ES-I3 (cell line): Measurements from ENCODE around the gene DAB2IP.

Source experiments
- H3K36me3 ChIP-seq: 2 replicates; pipeline ENCODE4 v1.6.1; 2013; ENCODE audit warnings: mild to moderate bottlenecking, low read length, control low read depth, moderate library complexity; ENCODE audit not compliant: insufficient read depth
- H3K4me1 ChIP-seq: 2 replicates; pipeline ENCODE4 v1.6.1; 2013; ENCODE audit warnings: mild to moderate bottlenecking, control low read depth, low read length; ENCODE audit not compliant: insufficient read depth
- H3K9ac ChIP-seq: 2 replicates; pipeline ENCODE4 v1.6.1; 2013; ENCODE audit warnings: low read depth, mild to moderate bottlenecking, low read length, moderate library complexity
- H3K9me3 ChIP-seq: 2 replicates; pipeline ENCODE4 v1.6.1; 2013; ENCODE audit warnings: mild to moderate bottlenecking, low read length, moderate library complexity; ENCODE audit not compliant: control insufficient read depth, insufficient read depth

Gene DAB2IP

GRCh38 chr9:121825031-121825691, 173.7 kb downstream of the DAB2IP start:
- Histone ChIP-seq H3K36me3 (no peaks in the 10 kb centered on the region), H3K9me3 (no peaks in the 10 kb centered on the region), H3K4me1 (peaks cover 22% of the 10 kb centered on the region), H3K9ac (no peak overlapping the region)

DNA sequence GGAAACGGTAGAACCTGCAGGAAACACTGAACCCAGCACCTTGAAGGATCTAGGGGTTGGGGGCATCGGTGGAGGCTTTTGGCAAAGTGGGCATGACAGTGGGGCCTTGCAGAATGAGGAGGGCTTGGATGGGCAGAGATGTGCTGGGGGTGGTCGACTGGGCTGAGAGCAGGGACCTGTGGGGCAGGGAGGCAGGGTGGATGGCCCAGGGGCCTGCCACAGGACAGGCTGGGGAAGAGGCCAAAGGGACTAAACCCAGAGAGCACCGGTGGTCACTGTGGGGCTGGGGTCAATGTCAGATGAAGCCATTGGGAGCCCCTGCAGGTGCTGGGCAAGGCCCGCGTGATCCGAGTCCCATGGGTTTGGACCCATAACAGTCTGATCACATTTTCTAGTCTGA, 175.3 kb downstream of the DAB2IP start:
- H3K4me1 ChIP-seq = peaks cover 17% of the 10 kb centered on the region
- H3K9ac ChIP-seq = no peak overlapping the region
- H3K9me3 ChIP-seq = no peaks in the 10 kb centered on the region

DNA sequence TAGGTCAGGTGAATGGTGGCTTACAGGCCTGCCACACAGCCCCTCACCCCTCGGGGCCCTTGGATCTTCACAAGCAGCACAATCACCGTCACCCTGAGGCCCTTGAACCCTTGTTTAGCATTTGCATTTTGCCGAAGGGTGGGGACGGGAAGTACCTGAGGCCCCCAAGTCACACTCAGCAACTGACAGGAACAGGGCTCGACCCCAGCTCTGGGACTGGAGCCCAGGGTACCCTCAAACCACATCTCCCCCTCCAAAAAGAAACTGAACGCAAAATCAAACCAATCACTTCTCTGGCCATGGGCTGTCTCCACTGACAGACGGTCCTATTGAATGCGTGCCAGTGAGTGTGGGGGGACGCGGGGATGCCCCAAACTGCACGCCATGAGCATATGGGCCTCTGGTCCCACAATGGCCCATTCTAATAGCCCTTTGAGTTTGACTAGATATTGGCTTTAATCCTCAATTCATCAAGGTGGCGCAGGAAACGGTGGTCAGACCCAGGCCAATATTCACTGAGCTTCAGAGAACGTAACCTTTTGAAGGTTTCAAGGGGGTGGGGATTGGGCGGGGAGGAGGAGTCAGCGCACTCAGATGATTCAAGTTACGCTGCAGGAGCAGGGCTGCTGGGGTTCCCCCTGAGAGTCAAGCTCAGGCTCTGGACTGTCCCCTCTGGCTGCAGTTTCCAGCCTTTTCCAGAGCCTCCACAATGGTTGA, 176.0 kb downstream of the DAB2IP start:
- H3K9me3 ChIP-seq = no peaks in the 10 kb centered on the region
- peaks cover 17% of the 10 kb centered on the region for H3K4me1 ChIP-seq
- no peaks in the 10 kb centered on the region for H3K36me3 ChIP-seq
- H3K9ac ChIP-seq = no peak overlapping the region

More for the DNA sequence above, 175.3 kb downstream of the DAB2IP start:
- H3K36me3 ChIP-seq = no peaks in the 10 kb centered on the region

DNA sequence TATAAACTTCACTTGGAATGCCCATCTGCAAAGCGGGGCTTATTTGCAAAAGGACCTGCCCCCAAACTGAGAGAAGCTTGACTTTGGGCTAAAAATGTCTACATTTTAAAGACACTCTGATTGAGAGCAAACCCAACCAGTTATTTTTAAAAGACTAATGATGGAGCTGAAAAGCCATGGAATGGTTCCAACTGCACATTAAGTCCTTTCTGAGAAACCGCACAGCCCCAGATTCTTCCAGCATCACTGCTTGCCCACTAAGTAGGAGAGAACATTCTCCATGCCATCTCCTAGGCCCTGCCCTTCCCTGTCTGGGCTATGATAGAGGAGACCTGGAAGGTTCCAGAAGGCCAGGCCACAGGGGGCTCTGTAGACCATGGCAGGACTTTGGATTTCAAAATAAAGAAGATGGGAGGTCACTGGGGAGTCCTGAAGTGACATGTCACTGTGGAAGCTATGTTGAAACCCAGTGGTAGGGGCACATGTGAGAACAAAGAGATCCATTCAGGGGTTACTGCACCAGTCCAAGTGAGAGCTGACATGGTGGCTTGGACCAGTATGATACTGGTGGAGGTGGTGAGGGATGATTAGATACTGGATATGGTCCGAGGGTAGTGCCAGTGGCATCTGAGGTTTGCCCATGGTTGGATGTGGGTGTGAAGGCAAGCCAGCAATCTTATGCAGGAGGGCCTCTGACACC, 179.2 kb downstream of the DAB2IP start:
- no peak overlapping the region for H3K9ac ChIP-seq
- H3K36me3 ChIP-seq = no peaks in the 10 kb centered on the region
- H3K9me3 ChIP-seq = no peaks in the 10 kb centered on the region
- peaks cover 8% of the 10 kb centered on the region for H3K4me1 ChIP-seq

- no peaks in the 10 kb centered on the region for H3K36me3 ChIP-seq
- H3K9ac ChIP-seq = no peak overlapping the region
- H3K9me3 ChIP-seq = no peaks in the 10 kb centered on the region
- peaks cover 6% of the 10 kb centered on the region; the same call in 1 of the 2 replicates for H3K4me1 ChIP-seq
Measured at GRCh38 chr9:121831869-121832268, 180.4 kb downstream of the DAB2IP start.

GRCh38 chr9:121833061-121833460, 181.6 kb downstream of the DAB2IP start:
- H3K9me3 ChIP-seq = no peaks in the 10 kb centered on the region
- no peaks in the 10 kb centered on the region for H3K36me3 ChIP-seq
- H3K4me1 ChIP-seq = peaks cover 5% of the 10 kb centered on the region
- no peak overlapping the region for H3K9ac ChIP-seq
